Activated naive CD8-positive, alpha-beta T cell (primary cell): Measurements from ENCODE around the gene MVB12A.
A peak's percentile ranks its signal among the peaks of the same experiment; 100 is the strongest.

Experiments
- H3K27ac Mint-ChIP-seq: one replicate; pipeline ENCODE4 v1.8.0; 2021; ENCODE audit warnings: mixed read lengths
- H3K27me3 Mint-ChIP-seq: one replicate; pipeline ENCODE4 v1.8.0; 2021; ENCODE audit warnings: mixed read lengths
- H3K36me3 Mint-ChIP-seq: one replicate; pipeline ENCODE4 v1.8.0; 2021; ENCODE audit warnings: mixed read lengths
- H3K4me1 Mint-ChIP-seq: one replicate; pipeline ENCODE4 v1.8.0; 2021; ENCODE audit warnings: low read depth, mixed read lengths
- H3K4me3 Mint-ChIP-seq: one replicate; pipeline ENCODE4 v1.8.0; 2021; ENCODE audit warnings: mild to moderate bottlenecking, mixed read lengths
- H3K9me3 Mint-ChIP-seq: one replicate; pipeline ENCODE4 v1.8.0; 2021; ENCODE audit warnings: low read depth, mixed read lengths

Gene MVB12A

GRCh38 chr19:17394891-17395415 lies 24.9 kb upstream of the MVB12A start:
- Mint-ChIP-seq H3K27ac (peak overlapping the region; percentile 62), H3K36me3 (no peaks in the 10 kb centered on the region), H3K4me3 (peak overlapping the region; percentile 10), H3K27me3 (no peaks in the 10 kb centered on the region), H3K9me3 (no peaks in the 10 kb centered on the region), H3K4me1 (peaks cover 19% of the 10 kb centered on the region)

- no peaks in the 10 kb centered on the region for H3K27me3 Mint-ChIP-seq
- peak overlapping the region; percentile 46 for H3K27ac Mint-ChIP-seq
- peaks cover 9% of the 10 kb centered on the region for H3K4me1 Mint-ChIP-seq
- H3K9me3 Mint-ChIP-seq = no peaks in the 10 kb centered on the region
- no peak overlapping the region for H3K4me3 Mint-ChIP-seq
- no peaks in the 10 kb centered on the region for H3K36me3 Mint-ChIP-seq
Observed at GRCh38 chr19:17398902-17399527, 20.8 kb upstream of the MVB12A start.

- Mint-ChIP-seq H3K27ac (no peak overlapping the region), H3K36me3 (no peaks in the 10 kb centered on the region), H3K4me3 (no peak overlapping the region), H3K4me1 (peaks cover 14% of the 10 kb centered on the region), H3K27me3 (no peaks in the 10 kb centered on the region), H3K9me3 (no peaks in the 10 kb centered on the region)
Observed at GRCh38 chr19:17401628-17402027, 18.2 kb upstream of the MVB12A start.

GRCh38 chr19:17402982-17403855 lies 16.6 kb upstream of the MVB12A start:
- H3K27me3 Mint-ChIP-seq = no peaks in the 10 kb centered on the region
- no peaks in the 10 kb centered on the region for H3K36me3 Mint-ChIP-seq
- H3K4me1 Mint-ChIP-seq = peaks cover 28% of the 10 kb centered on the region
- no peaks in the 10 kb centered on the region for H3K9me3 Mint-ChIP-seq
- H3K27ac Mint-ChIP-seq = peak overlapping the region; percentile 90
- peak overlapping the region; percentile 92 for H3K4me3 Mint-ChIP-seq

GRCh38 chr19:17404015-17404414 lies 15.8 kb upstream of the MVB12A start:
- peak overlapping the region; percentile 90 for H3K27ac Mint-ChIP-seq
- no peaks in the 10 kb centered on the region for H3K27me3 Mint-ChIP-seq
- peak overlapping the region; percentile 92 for H3K4me3 Mint-ChIP-seq
- H3K9me3 Mint-ChIP-seq = no peaks in the 10 kb centered on the region
- no peaks in the 10 kb centered on the region for H3K36me3 Mint-ChIP-seq
- H3K4me1 Mint-ChIP-seq = peaks cover 29% of the 10 kb centered on the region

- Mint-ChIP-seq H3K9me3 (no peaks in the 10 kb centered on the region), H3K27ac (peak overlapping the region; percentile 90), H3K27me3 (no peaks in the 10 kb centered on the region), H3K4me3 (peak overlapping the region; percentile 92), H3K36me3 (no peaks in the 10 kb centered on the region), H3K4me1 (peaks cover 29% of the 10 kb centered on the region)
Observed at GRCh38 chr19:17404621-17405249, 15.1 kb upstream of the MVB12A start.

GRCh38 chr19:17405250-17406045 lies 14.4 kb upstream of the MVB12A start, which contains the start of gene BST2:
Gene BST2 (minus strand): TSS chr19:17405630. CDS start chr19:17405575, 55 bp downstream.
- no peaks in the 10 kb centered on the region for H3K27me3 Mint-ChIP-seq
- peak within 1 kb of the TSS; percentile 90 for H3K27ac Mint-ChIP-seq
- H3K36me3 Mint-ChIP-seq = no peaks in the 10 kb centered on the region
- no peaks in the 10 kb centered on the region for H3K9me3 Mint-ChIP-seq
- H3K4me3 Mint-ChIP-seq = peak within 1 kb of the TSS; percentile 92
- peaks cover 29% of the 10 kb centered on the region for H3K4me1 Mint-ChIP-seq

GRCh38 chr19:17406046-17406886 lies 13.6 kb upstream of the MVB12A start:
- Mint-ChIP-seq H3K27ac (peak overlapping the region; percentile 90), H3K4me3 (peak overlapping the region; percentile 92), H3K36me3 (no peaks in the 10 kb centered on the region), H3K27me3 (no peaks in the 10 kb centered on the region), H3K9me3 (no peaks in the 10 kb centered on the region), H3K4me1 (peaks cover 29% of the 10 kb centered on the region)

- Mint-ChIP-seq H3K36me3 (no peaks in the 10 kb centered on the region), H3K4me3 (peak overlapping the region; percentile 92), H3K4me1 (peaks cover 31% of the 10 kb centered on the region), H3K9me3 (no peaks in the 10 kb centered on the region), H3K27me3 (no peaks in the 10 kb centered on the region), H3K27ac (peak overlapping the region; percentile 90)
Observed at GRCh38 chr19:17406887-17407196, 13.0 kb upstream of the MVB12A start.

- Mint-ChIP-seq H3K27me3 (no peaks in the 10 kb centered on the region), H3K9me3 (no peaks in the 10 kb centered on the region), H3K27ac (peak overlapping the region; percentile 16), H3K36me3 (no peaks in the 10 kb centered on the region), H3K4me1 (peaks cover 29% of the 10 kb centered on the region), H3K4me3 (peak overlapping the region; percentile 7)
Observed at GRCh38 chr19:17409990-17410389, 9.9 kb upstream of the MVB12A start.

- H3K27me3 Mint-ChIP-seq = no peaks in the 10 kb centered on the region
- H3K36me3 Mint-ChIP-seq = no peaks in the 10 kb centered on the region
- no peak overlapping the region for H3K27ac Mint-ChIP-seq
- no peak overlapping the region for H3K4me3 Mint-ChIP-seq
- no peaks in the 10 kb centered on the region for H3K9me3 Mint-ChIP-seq
- H3K4me1 Mint-ChIP-seq = peaks cover 23% of the 10 kb centered on the region
Observed at GRCh38 chr19:17411801-17412200, 8.0 kb upstream of the MVB12A start.

GRCh38 chr19:17414097-17414496 lies 5.8 kb upstream of the MVB12A start:
- Mint-ChIP-seq H3K27ac (no peak overlapping the region), H3K36me3 (no peaks in the 10 kb centered on the region), H3K9me3 (no peaks in the 10 kb centered on the region)

GRCh38 chr19:17415121-17415520 lies 4.7 kb upstream of the MVB12A start:
- H3K9me3 Mint-ChIP-seq = no peaks in the 10 kb centered on the region
- H3K4me1 Mint-ChIP-seq = peaks cover 16% of the 10 kb centered on the region
- no peaks in the 10 kb centered on the region for H3K36me3 Mint-ChIP-seq
- no peak overlapping the region for H3K4me3 Mint-ChIP-seq
- no peak overlapping the region for H3K27ac Mint-ChIP-seq
- H3K27me3 Mint-ChIP-seq = no peaks in the 10 kb centered on the region

More at GRCh38 chr19:17414097-17414496, 5.8 kb upstream of the MVB12A start:
- Mint-ChIP-seq H3K4me3 (no peak overlapping the region), H3K4me1 (peaks cover 11% of the 10 kb centered on the region), H3K27me3 (no peaks in the 10 kb centered on the region)

GRCh38 chr19:17418710-17419109 lies 1.1 kb upstream of the MVB12A start:
- peak overlapping the region; percentile 88 for H3K4me3 Mint-ChIP-seq
- H3K27ac Mint-ChIP-seq = no peak overlapping the region
- H3K27me3 Mint-ChIP-seq = no peaks in the 10 kb centered on the region
- H3K36me3 Mint-ChIP-seq = peaks cover 2% of the 10 kb centered on the region
- peaks cover 11% of the 10 kb centered on the region for H3K4me1 Mint-ChIP-seq
- no peaks in the 10 kb centered on the region for H3K9me3 Mint-ChIP-seq
